ENCODE results near the gene TK2.
"Not testable (repeated sequence)": the region's sequence is repeated elsewhere in the genome, so short reads cannot be mapped to it uniquely, and the experiment has no call there.

Gene TK2

DNA sequence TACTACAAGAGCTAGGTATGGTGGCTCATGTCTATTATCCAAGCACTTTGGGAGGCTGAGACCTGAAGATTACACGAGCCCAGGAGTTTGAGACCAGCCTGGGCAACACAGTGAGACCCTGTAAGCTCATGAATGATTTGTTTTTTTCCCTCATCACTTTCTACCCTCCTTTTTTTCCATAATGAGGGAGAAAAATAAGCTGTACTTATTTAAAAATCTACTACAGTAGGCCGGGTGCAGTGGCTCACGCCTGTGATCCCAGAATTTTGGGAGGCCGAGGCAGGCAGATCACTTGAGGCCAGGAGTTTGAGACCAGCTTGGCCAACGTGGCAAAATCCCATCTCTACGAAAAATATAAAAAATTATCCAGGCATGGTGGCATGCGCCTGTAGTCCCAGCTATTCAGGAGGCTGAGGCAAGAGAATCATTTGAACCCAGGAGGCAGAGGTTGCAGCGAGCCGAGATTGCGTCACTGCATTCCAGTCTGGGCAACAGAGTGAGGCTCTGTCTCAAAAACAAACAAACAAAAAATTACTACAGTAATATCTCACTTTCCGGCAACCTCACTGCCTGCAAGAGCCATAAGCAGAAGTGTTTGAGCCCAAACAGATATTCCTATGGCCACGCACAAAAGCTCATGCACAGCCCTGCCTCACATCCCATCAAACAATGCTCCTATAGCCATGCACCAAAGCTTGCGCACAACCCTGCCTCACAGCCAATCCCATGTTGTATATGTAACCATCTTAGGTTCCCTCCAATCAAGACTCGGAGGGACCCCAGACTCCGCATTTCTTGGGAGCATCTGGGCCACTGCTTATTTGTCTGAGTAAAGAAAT, 37.4 kb downstream of the TK2 start:
- Histone ChIP-seq H3K27ac (peak overlapping the region in 17 of 21 experiments; percentile 25 to 79 (median 57)), H3K4me3 (no peak overlapping the region)

DNA sequence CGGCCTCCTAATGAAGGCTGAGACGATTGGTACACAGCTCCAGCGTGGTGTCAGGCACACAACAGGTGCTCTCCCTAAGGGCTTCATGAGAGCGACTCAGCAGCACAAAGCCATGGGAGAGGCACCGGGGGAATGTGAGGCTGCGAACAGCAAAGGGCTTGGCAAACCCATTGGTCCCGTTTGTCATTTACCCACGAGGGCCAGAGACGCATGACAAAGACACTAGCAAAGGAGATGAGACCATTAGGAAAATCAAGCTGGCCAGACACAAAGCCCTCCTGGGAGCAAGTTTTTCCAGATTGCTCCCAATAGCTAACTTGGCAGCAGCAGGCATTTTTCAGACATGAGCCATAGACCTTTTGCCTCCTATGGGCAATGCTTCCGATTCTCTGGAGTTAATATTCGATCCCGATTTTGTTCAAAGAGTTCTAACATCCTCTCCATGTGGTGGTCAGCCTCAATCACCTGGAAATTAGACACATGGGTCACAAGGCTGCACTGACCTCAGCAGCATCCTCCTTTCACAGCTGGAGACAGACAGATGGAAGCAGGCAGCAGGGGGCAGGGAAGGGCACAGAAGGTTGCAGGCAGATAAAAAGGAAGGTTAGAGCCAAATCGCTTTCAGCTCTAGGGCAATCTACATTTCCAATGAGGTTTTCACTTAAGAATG, 38.2 kb downstream of the TK2 start:
- H3K4me3 ChIP-seq = no peak overlapping the region
- H3K27ac ChIP-seq = peak overlapping the region in 18 of 21 experiments; percentile 25 to 80 (median 58)

DNA sequence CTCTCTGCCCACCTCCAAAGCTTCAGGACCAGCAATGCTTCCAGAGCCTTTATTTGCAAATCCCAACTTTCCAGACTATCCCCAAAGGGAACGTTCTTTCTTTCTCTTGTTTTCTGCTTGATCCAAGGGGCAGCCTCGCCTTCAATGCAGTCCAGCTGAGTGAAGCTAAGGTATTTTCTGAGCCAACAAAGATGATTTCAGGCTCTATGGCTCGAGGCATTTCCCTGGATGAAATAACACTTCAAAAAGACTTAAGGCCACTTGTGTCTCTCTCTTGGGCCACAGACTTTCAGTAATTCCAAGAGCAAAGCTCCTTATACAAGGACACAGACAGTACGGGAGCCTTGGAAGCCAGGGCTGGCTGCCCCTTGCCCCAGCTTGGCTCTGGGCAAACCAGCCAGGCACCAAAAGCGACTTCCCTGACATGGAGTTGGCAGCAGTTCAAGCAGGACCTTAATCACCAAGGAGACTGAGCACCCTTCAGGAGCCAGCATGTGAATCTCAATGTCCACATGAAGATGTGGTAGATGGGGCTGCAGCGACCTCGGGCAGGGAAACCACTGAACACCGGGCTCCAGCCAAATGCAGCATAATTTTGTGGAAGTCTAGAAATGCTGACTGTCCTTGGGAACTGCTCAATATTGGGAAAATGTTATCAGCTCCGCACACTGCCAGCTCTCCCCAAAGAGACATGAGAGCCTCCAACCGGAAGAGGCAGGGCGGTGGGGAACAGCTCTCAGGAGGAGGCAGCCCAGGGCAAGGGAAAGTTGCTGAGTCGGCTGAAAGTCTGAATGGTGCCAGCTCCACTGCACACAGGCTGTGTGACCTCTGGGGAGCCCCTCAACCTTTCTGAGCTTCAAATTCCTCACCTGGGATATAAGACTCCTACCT, 39.0 kb downstream of the TK2 start:
- no peak overlapping the region for H3K4me3 ChIP-seq

DNA sequence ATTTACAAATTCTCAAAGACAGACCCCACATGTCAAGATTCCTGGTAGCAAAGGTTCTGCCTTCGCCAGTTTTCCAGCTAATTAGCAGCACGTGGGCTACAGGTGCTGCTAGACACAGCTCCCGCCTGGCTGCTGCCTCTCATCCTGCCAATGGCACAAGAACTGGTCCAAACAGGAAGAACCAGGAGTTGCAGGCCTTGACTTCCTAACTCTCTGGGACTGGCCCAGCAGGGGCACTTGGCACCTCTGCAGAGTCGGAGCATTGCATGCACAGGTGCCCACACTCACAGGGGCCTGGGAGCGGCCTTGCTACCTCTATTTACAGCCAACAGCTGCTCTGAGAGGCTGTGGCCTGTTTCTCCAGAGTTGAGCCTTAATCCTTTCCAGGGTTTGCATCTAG, 39.6 kb downstream of the TK2 start:
- H3K4me3 ChIP-seq = no peak overlapping the region
- H3K27ac ChIP-seq = peak overlapping the region in 7 of 21 experiments; percentile 37 to 80 (median 70)

More for the DNA sequence above, 39.0 kb downstream of the TK2 start:
- peak overlapping the region in 15 of 21 experiments; percentile 37 to 80 (median 62) for H3K27ac ChIP-seq

DNA sequence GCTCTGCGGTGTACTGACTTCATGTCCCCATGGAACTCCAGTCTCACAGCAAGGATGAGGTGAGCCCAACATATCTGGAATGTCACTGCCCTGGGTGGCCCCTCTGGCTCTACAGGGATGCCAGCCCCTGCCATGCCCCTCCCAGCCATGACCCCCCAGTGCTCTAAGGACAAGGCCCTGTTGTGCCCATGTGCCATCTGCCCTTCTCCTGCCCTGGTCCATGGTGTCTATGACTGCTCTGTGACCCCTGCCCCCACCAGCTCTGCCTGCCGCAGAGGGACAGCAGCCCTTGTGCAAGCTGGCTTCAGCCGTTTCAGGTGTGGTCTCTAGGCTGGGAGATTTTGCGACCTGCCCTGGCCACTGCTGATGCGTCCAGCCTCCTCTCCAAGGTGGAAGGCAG, 40.3 kb downstream of the TK2 start:
- Histone ChIP-seq H3K4me3 (no peak overlapping the region), H3K27ac (peak overlapping the region in 5 of 21 experiments; percentile 5 to 79 (median 60))

DNA sequence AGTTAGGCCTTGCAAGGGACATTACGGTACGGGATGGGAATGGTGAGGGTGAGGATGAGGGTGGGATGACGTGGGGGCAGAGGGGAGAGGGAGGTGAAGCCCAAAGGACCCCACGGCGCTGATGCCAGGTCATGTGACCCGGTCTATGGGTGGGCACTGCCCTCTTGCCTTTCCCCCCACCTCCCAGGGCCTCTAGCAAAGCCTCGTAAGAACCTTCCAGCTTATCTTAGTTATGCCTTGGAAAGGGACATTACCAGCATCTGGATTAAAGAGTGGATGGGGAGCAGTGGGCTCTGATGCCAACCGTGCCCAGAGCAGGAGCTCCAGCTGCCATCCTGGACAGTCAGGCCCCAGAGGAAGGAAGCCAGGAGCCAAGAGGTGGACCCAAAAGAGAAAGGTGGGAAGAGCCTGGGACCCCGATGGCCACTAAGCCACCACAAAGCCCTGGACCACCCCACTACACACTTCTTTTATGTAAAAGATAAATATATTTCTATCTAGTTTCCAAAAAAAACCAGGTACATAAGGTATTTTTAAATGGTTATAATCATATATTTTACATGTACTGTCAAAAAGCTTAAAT, 40.9 kb downstream of the TK2 start:
- Histone ChIP-seq H3K27ac (peak overlapping the region in 10 of 21 experiments; percentile 1 to 73 (median 46)), H3K4me3 (peak overlapping the region in 1 of 7 experiments; percentile 8)

DNA sequence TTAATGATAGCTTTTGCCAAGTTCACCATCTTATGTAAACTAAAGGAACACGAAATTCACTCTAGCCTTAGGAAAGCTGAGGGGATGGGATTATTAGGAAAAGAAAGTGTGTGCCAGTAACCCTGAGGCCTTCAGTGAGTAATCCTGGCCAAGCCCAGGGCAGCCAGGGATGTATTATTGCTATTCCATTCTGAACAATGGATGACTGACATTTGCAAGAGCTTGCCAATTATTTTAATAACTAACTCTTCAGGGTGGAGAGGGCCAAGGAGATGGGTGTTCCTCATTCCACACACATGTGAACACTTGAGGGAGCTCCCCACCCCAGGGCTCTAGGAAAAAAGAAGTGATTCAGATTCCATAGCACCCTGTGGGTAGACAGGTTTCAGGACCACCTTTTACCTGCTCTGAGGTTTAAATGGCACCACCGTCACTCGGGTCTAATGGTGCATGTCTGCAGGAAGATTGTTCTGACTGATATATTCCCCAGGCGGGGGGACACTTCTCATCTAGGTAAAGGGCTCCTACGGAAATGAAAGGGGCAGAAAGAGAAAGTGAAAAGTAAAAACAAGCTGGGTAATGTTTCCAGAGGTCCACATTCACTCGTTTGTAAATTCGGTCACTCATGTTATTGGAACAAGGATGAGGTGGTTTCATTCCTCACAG, 41.5 kb downstream of the TK2 start:
- H3K27ac ChIP-seq = peak overlapping the region in 10 of 21 experiments; percentile 1 to 73 (median 46)

DNA sequence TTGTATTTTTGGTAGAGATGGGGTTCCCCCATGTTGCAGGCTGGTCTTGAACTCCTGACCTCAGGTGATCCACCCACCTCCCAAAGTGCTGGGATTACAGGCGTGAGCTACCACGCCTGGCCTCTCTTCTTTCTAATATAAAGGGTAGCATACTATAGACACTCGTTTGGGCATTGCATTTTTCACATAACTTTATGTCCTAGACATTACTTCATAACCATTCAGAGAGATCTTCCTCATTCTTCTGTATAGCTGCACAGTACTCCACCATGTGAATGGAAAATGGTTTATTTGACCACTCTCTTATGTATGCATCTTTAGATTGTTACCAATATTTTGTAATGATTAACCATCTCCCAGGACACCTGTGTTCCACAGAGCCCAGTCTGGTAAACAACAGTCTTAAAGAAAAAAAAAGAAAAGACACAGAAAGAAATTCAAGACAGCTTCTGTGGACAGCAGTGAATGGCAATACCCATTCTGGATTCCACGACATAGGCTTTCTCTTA, 42.1 kb downstream of the TK2 start:
- H3K27ac ChIP-seq = peak overlapping the region in 1 of 21 experiments; percentile 73

More for the DNA sequence above, 41.5 kb downstream of the TK2 start:
- H3K4me3 ChIP-seq = peak overlapping the region in 1 of 7 experiments; percentile 8

DNA sequence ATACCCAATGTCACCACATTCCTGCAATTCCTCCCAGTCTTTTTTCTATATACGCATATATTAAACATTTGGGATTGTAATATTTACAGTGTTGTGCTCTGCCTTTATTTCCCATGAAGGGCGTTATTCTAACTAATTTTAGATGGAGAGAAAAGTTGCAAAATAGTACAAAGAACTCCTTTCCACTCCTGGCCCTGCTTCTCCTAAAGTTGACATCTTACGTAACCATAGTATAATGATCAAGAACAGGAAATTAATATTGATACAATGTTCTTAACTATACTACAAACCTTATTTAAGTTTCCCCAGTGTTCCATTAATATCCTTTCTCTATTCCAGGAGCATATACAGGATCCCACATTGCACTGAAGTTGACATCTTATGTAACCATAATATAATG, 46.3 kb downstream of the TK2 start:
- Histone ChIP-seq H3K27ac (no peak overlapping the region), H3K4me3 (no peak overlapping the region)

More for the DNA sequence above, 42.1 kb downstream of the TK2 start:
- H3K4me3 ChIP-seq = no peak overlapping the region

DNA sequence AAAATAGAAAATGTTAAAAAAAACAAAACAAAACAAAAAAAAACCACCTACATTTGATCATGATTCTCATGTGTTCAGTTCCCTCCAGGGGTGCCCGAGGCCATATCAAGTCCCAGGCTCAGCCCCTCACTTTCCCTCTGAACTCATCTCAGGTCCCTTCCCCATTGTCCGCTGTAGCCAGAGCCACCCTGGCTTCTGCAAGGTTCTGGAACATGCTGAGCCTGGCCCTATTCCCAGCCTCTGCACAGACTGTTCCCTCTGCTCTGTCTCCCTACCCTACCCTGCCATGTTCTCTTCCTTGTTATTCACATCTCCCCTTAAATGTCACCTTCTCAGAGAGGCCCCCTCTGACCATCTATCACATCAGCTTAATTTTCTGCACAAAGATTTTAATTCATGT, 46.9 kb downstream of the TK2 start:
- Histone ChIP-seq H3K27ac (no peak overlapping the region), H3K4me3 (no peak overlapping the region)

DNA sequence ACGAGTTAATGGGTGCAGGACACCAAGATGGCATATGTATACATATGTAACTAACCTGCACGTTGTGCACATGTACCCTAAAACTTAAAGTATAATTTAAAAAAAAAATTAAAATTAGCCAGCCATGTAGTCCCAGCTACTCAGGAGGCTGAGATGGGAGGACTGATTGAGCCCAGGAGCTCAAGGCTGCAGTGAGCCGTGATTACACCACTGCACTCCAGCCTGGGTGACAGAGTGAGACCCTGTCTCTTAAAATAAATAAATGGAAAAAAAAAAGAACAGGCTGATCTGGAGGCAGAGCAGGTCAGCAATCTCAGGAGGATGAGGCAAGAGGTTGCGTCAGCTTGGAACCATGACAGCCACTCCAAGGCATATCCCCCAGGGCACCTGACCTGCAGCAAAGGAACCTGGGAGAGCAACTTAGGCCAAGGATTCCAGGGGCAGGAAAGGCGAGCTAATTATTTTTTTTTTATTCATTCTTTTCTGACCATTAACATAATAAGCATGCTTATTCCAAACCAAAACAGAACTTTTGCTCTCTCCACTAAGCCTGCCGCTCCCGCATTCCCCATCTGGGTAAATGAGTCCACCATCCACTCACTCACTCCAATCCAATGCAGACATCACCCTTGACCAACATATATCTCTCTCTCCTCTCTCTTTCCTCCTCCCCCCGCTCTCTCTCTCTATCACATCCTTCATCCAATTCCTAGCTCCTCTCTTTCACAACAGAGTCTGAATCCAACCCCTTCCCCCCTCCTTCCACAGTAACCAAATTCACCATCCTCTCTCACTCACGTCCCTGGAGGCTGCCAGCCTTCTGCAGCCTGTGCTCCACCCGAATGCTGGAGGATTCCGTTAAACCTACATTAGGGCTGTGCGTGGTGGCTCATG, 47.7 kb downstream of the TK2 start:
- H3K27ac ChIP-seq = peak overlapping the region in 1 of 21 experiments; percentile 25
- no peak overlapping the region for H3K4me3 ChIP-seq

DNA sequence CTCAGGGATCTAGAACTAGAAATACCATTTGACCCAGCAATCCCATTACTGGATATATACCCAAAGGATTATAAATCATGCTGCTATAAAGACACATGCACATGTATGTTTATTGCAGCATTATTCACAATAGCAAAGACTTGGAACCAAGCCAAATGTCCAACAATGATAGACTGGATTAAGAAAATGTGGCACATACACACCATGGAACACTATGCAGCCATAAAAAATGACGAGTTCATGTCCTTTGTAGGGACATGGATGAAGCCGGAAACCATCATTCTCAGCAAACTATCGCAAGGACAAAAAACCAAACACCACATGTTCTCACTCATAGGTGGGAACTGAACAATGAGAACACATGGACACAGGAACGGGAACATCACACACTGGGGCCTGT, 48.4 kb downstream of the TK2 start:
- H3K27ac ChIP-seq, H3K4me3 ChIP-seq: not testable (repeated sequence)

DNA sequence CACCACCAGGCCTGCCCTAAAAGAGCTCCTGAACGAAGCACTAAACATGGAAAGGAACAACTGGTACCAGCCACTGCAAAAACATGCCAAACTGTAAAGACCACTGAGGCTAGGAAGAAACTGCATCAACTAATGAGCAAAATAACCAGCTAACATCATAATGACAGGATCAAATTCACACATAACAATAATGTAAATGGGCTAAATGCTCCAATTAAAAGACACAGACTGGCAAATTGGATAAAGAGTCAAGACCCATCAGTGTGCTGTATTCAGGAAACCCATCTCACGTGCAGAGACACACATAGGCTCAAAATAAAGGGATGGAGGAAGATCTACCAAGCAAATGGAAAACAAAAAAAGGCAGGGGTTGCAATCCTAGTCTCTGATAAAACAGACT, 52.0 kb downstream of the TK2 start:
- H3K27ac ChIP-seq, H3K4me3 ChIP-seq: not testable (repeated sequence)

DNA sequence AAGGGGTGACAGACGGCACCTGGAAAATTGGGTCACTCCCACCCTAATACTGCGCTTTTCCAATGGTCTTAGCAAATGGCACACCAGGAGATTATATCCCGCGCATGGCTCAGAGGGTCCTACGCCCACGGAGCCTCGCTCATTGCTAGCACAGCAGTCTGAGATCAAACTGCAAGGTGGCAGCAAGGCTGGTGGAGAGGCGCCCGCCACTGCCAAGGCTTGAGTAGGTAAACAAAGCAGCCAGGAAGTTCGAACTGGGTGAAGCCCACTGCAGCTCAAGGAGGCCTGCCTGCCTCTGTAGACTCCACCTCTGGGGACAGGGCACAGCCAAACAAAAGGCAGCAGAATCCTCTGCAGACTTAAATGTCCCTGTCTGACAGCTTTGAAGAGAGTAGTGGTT, 53.7 kb downstream of the TK2 start:
- H3K4me3 ChIP-seq, H3K27ac ChIP-seq: not testable (repeated sequence)

DNA sequence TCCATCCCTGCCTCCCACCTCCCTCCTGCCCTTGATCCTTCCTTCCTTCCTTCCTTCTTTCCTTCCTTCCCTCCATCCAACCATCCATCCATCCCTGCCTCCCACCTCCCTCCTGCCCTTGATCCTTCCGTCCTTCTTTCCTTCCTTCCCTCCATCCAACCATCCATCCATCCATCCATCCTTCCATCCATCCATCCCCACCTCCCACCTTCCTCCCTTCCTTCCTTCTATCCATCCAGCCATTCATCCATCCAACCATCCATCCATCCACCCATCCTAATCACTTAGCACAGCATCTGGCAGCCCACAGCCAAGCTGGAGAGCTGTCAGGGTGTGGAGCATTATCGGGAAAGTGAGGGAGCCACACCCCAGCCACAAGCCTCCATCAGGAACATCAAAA, 54.5 kb downstream of the TK2 start:
- H3K27ac ChIP-seq = no peak overlapping the region

DNA sequence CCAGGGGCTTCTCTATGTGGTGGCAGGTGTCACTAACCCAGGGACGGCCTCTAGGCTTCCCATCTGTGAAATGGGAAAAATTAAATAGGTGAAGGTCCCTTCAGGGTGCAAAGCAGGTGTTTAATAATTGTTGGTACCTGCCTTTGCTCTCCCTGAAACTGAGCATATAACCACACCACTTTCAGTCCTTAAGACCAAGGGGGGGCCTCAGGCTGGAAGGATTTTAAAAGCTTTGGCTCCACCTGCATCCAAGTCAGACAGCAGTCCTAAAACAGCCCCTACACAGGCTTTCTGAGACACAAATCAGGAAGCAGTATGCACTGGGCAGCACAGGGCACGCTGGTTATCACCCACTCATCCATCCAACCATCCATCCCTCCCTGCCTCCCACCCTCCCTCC, 55.0 kb downstream of the TK2 start:
- Histone ChIP-seq H3K4me3 (no peak overlapping the region), H3K27ac (no peak overlapping the region)

More for the DNA sequence above, 54.5 kb downstream of the TK2 start:
- H3K4me3 ChIP-seq = no peak overlapping the region

DNA sequence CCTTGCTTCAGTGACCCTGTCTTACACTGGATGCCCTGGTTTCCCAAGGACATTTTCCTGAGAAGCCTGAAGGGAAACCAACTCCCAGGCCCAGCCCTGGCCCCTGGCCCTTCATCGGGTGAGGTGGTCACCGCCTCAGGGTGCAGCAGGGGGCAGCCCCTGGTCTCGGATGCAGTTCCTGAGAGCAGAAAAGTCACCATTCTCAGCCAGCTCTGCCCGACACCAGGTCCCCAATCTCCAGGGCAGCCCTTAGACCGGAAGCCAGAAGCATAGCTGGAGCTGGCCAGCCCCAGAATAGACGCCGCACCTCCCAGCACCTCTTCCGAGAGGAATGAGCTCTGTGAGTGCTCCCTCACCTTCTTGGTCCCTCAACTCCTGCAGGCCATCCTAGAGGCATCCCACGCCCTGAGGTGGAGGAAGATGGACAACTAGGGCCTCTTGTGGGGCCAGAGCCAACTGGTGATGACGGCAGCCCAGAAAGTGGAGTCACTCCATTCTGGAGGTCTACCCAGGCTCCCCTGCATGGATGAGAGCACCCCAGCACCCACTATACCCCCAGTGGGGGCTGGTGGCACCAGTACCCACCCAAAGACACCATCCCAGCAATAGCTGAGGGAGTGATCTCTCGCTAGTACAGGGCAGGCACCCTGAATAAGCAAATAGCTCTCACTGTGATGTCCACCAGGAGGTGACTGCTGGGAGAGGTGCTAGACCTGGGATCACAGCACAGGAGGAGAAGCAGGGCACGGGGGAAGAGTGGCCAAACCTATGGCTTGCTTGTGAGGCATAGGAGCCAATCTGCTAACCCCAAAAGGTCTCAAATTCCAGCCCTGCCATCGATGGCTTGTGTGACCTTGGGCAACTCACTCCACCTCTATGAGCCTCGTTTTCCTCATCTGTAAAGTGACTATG, 56.2 kb downstream of the TK2 start:
- no peak overlapping the region for H3K27ac ChIP-seq
- H3K4me3 ChIP-seq = no peak overlapping the region
